IMR-90 (cell line): Measurements from ENCODE around the gene PPP2R1A.

Experiments used
- CEBPB ChIP-seq: IDR thresholded peaks from 2 replicates; pipeline ENCODE4 v1.6.1; 2012; ENCODE audit warnings: low read depth, low read length, improper control_type of control experiment
- TF ChIP-seq, protein P1 (sequence below): conservative IDR thresholded peaks from 2 replicates; pipeline ENCODE4 v1.5.1; 2012; ENCODE audit warnings: mild to moderate bottlenecking, low read depth, low read length, improper control_type of control experiment

DNA sequence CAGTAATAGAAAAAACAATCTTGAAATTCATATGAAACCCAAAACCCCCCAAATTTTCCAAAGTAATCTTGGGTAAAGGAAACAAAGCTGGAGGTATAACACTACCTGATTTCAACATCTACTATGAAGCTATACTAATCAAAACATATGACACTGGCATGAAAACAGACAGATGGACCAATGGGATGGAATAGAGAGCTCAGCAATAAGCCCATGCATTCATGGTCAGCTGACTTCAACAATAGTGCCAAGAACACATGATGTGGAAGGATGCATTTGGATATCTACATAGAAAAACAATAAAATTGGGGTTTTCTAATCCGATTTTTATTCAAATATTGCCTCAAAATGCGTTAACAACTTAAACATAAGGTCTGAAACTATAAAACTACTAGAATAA, 47.3 kb downstream of the PPP2R1A start:
- TF ChIP-seq, protein P1, sequence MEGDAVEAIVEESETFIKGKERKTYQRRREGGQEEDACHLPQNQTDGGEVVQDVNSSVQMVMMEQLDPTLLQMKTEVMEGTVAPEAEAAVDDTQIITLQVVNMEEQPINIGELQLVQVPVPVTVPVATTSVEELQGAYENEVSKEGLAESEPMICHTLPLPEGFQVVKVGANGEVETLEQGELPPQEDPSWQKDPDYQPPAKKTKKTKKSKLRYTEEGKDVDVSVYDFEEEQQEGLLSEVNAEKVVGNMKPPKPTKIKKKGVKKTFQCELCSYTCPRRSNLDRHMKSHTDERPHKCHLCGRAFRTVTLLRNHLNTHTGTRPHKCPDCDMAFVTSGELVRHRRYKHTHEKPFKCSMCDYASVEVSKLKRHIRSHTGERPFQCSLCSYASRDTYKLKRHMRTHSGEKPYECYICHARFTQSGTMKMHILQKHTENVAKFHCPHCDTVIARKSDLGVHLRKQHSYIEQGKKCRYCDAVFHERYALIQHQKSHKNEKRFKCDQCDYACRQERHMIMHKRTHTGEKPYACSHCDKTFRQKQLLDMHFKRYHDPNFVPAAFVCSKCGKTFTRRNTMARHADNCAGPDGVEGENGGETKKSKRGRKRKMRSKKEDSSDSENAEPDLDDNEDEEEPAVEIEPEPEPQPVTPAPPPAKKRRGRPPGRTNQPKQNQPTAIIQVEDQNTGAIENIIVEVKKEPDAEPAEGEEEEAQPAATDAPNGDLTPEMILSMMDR = no peak
- no peak for TF ChIP-seq CEBPB
